ENCODE measurements around the gene USP8.
"Not testable (repeated sequence)": the region's sequence is repeated elsewhere in the genome, so short reads cannot be mapped to it uniquely, and the experiment has no call there.

USP8 gene

DNA sequence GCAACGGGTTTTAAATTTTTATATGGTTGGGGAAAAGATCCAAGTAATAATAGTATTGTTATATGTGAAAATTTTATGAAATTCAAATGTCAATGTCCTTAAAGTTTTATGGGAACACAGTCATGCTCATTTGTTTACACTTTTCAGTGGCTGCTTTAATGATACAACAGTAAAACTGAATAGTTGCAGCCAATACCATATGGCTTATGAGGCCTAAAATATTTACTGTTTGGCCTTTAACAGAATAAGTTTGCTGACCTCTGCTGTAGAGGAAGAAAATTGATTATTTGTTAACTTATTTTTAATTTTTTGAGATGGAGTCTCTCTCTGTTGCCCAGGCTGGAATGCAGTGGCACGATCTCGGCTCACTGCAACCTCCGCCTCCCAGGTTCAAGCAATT, 77.6 kb downstream of the USP8 start:
- DNase-seq (ENCODE audit: extremely low read depth, low read depth), result no peak
- TF ChIP-seq, protein P1, sequence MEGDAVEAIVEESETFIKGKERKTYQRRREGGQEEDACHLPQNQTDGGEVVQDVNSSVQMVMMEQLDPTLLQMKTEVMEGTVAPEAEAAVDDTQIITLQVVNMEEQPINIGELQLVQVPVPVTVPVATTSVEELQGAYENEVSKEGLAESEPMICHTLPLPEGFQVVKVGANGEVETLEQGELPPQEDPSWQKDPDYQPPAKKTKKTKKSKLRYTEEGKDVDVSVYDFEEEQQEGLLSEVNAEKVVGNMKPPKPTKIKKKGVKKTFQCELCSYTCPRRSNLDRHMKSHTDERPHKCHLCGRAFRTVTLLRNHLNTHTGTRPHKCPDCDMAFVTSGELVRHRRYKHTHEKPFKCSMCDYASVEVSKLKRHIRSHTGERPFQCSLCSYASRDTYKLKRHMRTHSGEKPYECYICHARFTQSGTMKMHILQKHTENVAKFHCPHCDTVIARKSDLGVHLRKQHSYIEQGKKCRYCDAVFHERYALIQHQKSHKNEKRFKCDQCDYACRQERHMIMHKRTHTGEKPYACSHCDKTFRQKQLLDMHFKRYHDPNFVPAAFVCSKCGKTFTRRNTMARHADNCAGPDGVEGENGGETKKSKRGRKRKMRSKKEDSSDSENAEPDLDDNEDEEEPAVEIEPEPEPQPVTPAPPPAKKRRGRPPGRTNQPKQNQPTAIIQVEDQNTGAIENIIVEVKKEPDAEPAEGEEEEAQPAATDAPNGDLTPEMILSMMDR (IDR thresholded peaks at IDR 0.05; ENCODE audit: low read depth, low read length, missing control alignments), result no peak
- no peak overlapping the region for H3K4me3 ChIP-seq (replicated peaks; ENCODE audit: low read depth, low read length)

DNA sequence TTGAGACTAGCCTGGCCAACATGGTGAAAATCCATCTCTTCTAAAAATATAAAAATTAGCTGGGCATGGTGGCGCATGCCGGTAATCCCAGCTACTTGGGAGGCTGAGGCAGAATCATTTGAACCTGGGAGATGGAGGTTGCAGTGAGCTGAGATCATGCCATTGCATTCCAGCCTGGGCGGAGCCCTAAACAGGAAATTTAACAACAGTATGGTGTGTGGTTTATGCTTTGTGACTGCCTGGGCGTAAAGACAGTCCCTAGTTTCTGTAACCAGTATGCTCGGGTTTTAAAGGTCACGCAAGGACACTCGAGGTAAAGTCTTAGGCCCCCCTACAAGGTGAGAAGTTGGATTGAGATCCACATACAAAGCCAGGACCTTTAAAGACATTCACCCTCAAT, 78.9 kb downstream of the USP8 start:
- no peak for DNase-seq (ENCODE audit: extremely low read depth, low read depth)
- TF ChIP-seq, protein P1 (IDR thresholded peaks at IDR 0.05; ENCODE audit: low read depth, low read length, missing control alignments), result no peak
- no peak overlapping the region for H3K4me3 ChIP-seq (replicated peaks; ENCODE audit: low read depth, low read length)

DNA sequence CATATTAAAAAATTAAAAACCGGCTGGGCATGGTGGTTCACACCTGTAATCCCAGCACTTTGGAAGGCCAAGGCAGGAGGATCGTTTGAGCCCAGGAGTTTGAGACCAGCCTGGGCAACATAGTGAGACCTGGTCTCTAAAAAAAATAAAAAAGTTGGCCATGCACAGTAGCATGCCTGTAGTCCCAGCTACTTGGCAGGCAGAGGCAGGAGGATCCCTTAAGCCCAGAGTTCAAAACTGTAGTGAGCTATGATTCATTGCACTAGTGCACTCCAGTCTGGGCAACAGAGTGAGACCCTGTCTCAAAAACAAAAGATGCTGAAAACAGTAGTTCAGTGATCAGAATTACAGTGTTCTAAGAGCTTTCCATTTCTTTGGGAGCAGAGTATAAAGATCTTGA, 81.5 kb downstream of the USP8 start:
- not testable (repeated sequence) for DNase-seq (ENCODE audit: extremely low read depth, low read depth); H3K4me3 ChIP-seq (replicated peaks; ENCODE audit: low read depth, low read length)

DNA sequence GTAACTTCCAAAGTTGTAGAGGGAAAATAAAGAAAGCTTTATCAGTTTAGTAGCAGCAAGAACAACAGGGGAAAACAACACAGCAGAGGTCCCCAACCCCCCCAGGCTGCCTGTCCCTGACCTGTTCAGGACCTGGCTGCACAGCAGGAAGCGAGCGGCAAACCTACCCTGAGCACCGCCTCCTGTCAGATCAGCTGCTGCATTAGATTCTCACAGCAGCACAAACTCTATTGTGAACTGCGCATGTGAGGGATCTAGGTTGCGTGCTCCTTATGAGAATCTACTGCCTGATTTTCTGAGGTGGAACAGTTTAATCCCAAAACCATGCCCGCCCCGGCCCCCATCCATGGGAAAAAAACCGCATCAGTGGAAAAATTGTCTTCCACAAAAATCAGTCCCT, 81.9 kb downstream of the USP8 start:
- TF ChIP-seq, protein P1 (IDR thresholded peaks at IDR 0.05; ENCODE audit: low read depth, low read length, missing control alignments), result no peak
- H3K4me3 ChIP-seq (replicated peaks; ENCODE audit: low read depth, low read length), result no peak overlapping the region
- DNase-seq (ENCODE audit: extremely low read depth, low read depth), result no peak

DNA sequence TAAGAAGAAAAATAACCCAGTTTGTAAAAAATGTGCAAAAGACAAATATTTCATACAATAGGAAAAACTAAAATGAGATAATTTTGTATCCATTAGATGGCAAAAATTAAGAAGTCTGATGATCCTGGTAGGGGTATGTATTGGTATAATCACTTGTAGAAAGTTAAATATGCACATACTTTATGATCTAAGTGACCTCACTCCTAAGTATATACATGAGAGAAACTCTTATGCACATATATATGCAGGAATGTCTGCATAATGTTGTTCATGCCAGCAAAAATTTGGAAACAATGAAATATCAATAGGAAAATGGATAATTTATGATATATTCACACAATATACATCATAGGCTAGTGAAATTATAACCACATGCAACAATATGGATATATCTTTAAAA, 88.8 kb downstream of the USP8 start:
- no peak for DNase-seq (ENCODE audit: extremely low read depth, low read depth)
- TF ChIP-seq, protein P1 (IDR thresholded peaks at IDR 0.05; ENCODE audit: low read depth, low read length, missing control alignments), result no peak
- no peak overlapping the region for H3K4me3 ChIP-seq (replicated peaks; ENCODE audit: low read depth, low read length)

DNA sequence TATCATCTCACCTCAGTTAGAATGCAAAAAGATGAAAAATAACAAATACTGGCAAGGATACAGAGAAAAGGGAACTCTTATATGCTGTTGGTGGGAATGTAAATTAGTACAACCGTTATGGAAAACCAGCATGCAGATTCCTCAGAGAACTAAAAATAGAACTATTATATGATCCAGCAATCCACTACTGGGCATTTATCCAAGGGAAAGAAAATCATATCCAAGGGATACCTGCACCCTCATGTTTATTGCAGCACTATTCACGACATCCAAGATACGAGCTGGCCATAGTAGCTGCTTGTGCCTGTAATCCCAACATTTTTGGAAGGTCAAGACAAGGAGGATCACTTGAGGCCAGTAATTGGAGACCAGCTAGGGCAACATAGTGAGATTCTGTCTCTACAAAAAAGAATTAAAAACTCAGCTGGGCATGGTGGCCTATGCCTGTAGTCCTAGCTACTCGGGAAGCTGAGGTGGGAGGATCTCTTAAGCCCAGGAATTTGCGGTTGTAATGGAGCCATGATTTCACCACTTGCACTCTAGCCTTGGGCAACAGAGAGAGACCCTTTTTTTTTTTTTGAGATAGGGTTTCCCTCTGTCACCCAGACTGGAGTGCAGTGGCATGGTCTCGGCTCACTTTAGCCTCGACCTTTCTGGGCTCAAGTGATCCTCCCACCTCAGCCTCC, 95.7 kb downstream of the USP8 start:
- TF ChIP-seq, protein P1 (IDR thresholded peaks at IDR 0.05; ENCODE audit: low read depth, low read length, missing control alignments), result no peak
- no peak for DNase-seq (ENCODE audit: extremely low read depth, low read depth)
- H3K4me3 ChIP-seq (replicated peaks; ENCODE audit: low read depth, low read length), result no peak overlapping the region

DNA sequence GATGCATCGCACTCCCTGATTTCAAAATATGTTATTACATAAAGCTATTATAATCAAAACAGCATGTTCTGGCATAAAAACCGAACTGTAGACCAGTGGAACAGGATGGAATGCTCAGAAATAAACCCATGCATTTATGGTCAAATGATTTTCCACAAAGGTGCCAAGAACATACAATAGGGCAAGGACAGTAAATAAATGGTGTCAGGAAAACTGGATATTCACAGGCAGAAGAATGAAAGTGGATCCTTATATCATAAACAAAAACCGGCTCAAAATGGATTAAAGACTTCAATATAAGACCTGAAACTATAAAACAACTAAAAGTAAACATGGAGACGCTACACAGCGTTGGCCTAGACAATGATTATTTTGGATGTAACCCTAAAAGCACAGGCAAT, 99.6 kb downstream of the USP8 start:
- TF ChIP-seq, protein P1 (IDR thresholded peaks at IDR 0.05; ENCODE audit: low read depth, low read length, missing control alignments), result no peak
- no peak overlapping the region for H3K4me3 ChIP-seq (replicated peaks; ENCODE audit: low read depth, low read length)
- DNase-seq (ENCODE audit: extremely low read depth, low read depth), result no peak
